Cardiac atrium fibroblast (primary cell): Measurements from ENCODE around the gene SLC66A3. TPM values are rescaled to one million over a fixed set of nuclear protein-coding genes. Genes with fewer than 3 reads are reported as not detected.

Experiments used
- total RNA-seq: library from RNA; depleted of rRNA; stranded (reverse); fragments of >200 nt; gene quantifications from 2 replicates; pipeline ENCODE4 v1.2.3, GENCODE V29; 2015

SLC66A3 gene
- 41.7 and 42.9 TPM in 2 replicates for total RNA-seq

GRCh38 chr2:11155381-11156035, at the start of gene SLC66A3:
SLC66A3 (plus strand) TSS chr2:11155467; CDS start chr2:11155547, 80 bp downstream.

Other genes with a start within 250 kb of the SLC66A3 start
- under 0.01 TPM in 1 of 2 replicates, not detected in the other for gene KCNF1, start 243.5 kb upstream of the SLC66A3 start, total RNA-seq
- 21.1 and 28.5 TPM in 2 replicates for gene ROCK2, start 189.2 kb downstream of the SLC66A3 start, total RNA-seq